ENCODE measurements around the gene C16orf74.

DNA sequence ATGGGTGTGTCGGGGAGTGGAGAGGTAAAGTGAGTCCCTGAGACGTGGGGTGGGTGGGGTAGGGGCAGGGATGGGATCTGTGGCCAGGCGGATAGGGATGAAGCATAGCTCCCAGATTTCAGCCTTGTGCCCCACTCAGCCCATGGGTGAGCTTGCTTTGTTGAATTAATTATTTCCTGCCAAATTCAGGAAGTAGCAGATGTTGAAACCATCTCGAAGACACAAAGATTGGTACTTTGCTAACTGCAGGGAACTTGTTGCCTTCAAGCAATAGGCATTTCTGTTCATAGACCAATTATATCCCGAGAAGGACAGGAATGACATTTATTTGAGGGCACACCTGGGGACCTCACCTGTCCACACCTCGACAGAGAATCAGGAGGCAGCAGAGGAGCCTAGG, 11.0 kb upstream of the C16orf74 start:
- no peak for TF ChIP-seq POLR2A (IDR thresholded peaks at IDR 0.05)
- TF ChIP-seq, protein P1, sequence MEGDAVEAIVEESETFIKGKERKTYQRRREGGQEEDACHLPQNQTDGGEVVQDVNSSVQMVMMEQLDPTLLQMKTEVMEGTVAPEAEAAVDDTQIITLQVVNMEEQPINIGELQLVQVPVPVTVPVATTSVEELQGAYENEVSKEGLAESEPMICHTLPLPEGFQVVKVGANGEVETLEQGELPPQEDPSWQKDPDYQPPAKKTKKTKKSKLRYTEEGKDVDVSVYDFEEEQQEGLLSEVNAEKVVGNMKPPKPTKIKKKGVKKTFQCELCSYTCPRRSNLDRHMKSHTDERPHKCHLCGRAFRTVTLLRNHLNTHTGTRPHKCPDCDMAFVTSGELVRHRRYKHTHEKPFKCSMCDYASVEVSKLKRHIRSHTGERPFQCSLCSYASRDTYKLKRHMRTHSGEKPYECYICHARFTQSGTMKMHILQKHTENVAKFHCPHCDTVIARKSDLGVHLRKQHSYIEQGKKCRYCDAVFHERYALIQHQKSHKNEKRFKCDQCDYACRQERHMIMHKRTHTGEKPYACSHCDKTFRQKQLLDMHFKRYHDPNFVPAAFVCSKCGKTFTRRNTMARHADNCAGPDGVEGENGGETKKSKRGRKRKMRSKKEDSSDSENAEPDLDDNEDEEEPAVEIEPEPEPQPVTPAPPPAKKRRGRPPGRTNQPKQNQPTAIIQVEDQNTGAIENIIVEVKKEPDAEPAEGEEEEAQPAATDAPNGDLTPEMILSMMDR (IDR thresholded peaks at IDR 0.05) = no peak
